HFFc6 (cell line): ENCODE data around the gene BAZ2B. TPM values are rescaled to one million over a fixed set of nuclear protein-coding genes. Genes with fewer than 3 reads are reported as not detected.

ENCODE experiments used
- DNase-seq: peaks from one replicate; pipeline ENCODE4 v3.0.0-alpha.2; 2018
- H3K27ac Mint-ChIP-seq: 2 replicates; pipeline ENCODE4 v1.8.0; 2020; ENCODE audit warnings: mild to moderate bottlenecking, mixed read lengths
- H3K27me3 Mint-ChIP-seq: 2 replicates; pipeline ENCODE4 v1.8.0; 2021; ENCODE audit warnings: mild to moderate bottlenecking, moderate library complexity, mixed read lengths; ENCODE audit not compliant: insufficient read depth
- H3K36me3 Mint-ChIP-seq: 2 replicates; pipeline ENCODE4 v1.8.0; 2021; ENCODE audit warnings: low read depth, mixed read lengths
- H3K4me1 Mint-ChIP-seq: 2 replicates; pipeline ENCODE4 v1.8.0; 2020; ENCODE audit warnings: low read depth, mixed read lengths
- H3K4me3 Mint-ChIP-seq: 2 replicates; pipeline ENCODE4 v1.8.0; 2020; ENCODE audit warnings: mild to moderate bottlenecking, moderate library complexity, mixed read lengths
- H3K9me3 Mint-ChIP-seq: 2 replicates; pipeline ENCODE4 v1.8.0; 2020; ENCODE audit warnings: mild to moderate bottlenecking, mixed read lengths
- total RNA-seq, 6 experiments: library from RNA; stranded (reverse); fragmentation: NEBNext Ultra II Directional; extraction: Animal tissue kit (Norgen Biotek cat#: 25700); gene quantifications; 2 replicates in 1 of 6; 3 replicates in 5 of 6; pipeline ENCODE4 v1.2.3, GENCODE V29; 2021
- TF ChIP-seq, protein P1 (sequence below): fragments of 200-600 bp; sonication (generic); IDR thresholded peaks from 2 replicates; pipeline ENCODE4 v1.5.0; 2021; ENCODE audit warnings: antibody characterized with exemption, mild to moderate bottlenecking

Gene BAZ2B
- total RNA-seq, 6 experiments from 2014 or later = 18.6 to 23.7 (median 19.2) TPM

- Mint-ChIP-seq H3K27me3 (no peaks in the 10 kb centered on the region), H3K27ac (peak overlapping the region; percentile 96), H3K9me3 (no peaks in the 10 kb centered on the region), H3K4me1 (peaks cover 42% of the 10 kb centered on the region), H3K36me3 (no peaks in the 10 kb centered on the region), H3K4me3 (peak overlapping the region; percentile 89)
- TF ChIP-seq, protein P1, sequence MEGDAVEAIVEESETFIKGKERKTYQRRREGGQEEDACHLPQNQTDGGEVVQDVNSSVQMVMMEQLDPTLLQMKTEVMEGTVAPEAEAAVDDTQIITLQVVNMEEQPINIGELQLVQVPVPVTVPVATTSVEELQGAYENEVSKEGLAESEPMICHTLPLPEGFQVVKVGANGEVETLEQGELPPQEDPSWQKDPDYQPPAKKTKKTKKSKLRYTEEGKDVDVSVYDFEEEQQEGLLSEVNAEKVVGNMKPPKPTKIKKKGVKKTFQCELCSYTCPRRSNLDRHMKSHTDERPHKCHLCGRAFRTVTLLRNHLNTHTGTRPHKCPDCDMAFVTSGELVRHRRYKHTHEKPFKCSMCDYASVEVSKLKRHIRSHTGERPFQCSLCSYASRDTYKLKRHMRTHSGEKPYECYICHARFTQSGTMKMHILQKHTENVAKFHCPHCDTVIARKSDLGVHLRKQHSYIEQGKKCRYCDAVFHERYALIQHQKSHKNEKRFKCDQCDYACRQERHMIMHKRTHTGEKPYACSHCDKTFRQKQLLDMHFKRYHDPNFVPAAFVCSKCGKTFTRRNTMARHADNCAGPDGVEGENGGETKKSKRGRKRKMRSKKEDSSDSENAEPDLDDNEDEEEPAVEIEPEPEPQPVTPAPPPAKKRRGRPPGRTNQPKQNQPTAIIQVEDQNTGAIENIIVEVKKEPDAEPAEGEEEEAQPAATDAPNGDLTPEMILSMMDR = no peak
- peak; percentile 86 for DNase-seq
Observed at GRCh38 chr2:159615367-159616285, 722 bp downstream of the BAZ2B start.

DNA sequence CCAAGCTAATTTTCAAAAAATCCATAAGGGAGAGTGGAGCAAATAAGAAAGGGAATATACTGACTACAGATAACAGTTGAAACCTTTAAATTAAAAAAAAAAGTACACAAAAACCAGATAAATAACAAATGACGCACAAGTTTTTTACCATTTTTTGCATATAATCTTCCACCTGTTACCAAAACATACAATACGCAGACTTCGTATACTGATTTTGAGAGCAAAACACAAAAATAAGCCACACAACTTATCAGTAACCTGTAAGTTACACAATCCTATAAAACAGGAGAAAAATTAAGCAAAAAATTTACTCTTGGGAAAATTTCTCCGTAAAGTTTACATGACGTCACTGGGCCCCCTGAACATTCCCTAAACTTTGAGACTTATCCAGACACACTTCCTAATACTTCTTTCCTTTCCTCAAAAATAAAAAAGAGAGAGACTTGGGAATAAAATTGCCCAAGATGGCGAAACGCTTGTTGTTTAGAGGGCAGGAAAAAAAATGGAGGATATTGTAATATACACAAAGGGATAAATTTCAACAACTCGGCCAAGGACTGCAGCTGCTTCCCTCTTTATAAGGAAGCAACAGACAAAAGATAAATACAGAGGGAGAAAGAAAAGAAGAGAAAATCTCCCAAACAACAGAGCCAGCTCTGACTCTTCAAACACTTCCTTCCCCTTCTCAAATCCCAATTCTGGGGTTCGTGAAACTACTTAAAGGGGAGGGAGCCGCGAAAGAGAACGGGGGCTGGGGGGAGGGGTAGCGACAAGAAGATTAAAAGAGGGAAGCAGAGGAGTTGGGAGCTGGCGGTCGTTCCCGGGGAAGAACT, 1.6 kb downstream of the BAZ2B start:
- H3K9me3 Mint-ChIP-seq = no peaks in the 10 kb centered on the region
- H3K36me3 Mint-ChIP-seq = no peaks in the 10 kb centered on the region
- TF ChIP-seq, protein P1 = no peak
- H3K27me3 Mint-ChIP-seq = no peaks in the 10 kb centered on the region
- H3K4me3 Mint-ChIP-seq = peak overlapping the region; percentile 89
- DNase-seq = peak; percentile 32
- H3K4me1 Mint-ChIP-seq = peaks cover 42% of the 10 kb centered on the region
- H3K27ac Mint-ChIP-seq = peak overlapping the region; percentile 96

DNA sequence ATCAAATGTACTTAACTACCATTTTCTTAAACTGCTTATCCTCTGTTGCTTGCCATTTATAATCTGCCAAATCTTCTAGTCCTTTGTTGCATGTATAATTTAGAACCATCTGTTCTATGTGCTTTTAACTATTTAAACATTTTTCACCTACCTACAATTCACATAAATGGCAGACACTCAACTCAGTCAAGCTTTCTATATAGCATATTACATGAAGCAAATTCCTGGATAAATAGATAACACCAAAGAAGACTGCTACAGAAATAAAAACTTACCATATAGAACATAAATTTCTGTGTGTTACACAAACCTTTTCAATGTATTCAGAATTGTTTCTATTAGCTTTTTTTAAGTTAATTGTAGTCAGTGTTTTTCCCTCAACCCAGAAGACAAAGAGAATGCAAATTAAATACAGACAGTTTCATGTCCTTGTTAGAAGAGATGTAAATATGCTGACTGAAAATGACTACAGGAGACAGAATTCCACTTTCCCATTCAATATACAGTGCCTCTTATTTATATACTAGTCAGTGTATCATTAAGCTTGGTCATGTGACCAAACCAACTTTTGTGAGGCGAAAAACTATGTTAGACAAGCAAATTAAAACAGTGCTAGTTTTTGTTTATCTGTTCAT, 2.6 kb downstream of the BAZ2B start:
- Mint-ChIP-seq H3K9me3 (no peaks in the 10 kb centered on the region), H3K36me3 (no peaks in the 10 kb centered on the region), H3K4me1 (peaks cover 42% of the 10 kb centered on the region), H3K4me3 (peak overlapping the region; percentile 89), H3K27ac (peak overlapping the region; percentile 96), H3K27me3 (no peaks in the 10 kb centered on the region)
- peak; percentile 20 for DNase-seq
- TF ChIP-seq, protein P1 = no peak

GRCh38 chr2:159613091-159613490, 3.3 kb downstream of the BAZ2B start:
- Mint-ChIP-seq H3K9me3 (no peaks in the 10 kb centered on the region), H3K36me3 (no peaks in the 10 kb centered on the region), H3K4me3 (peak overlapping the region; percentile 89), H3K4me1 (peaks cover 41% of the 10 kb centered on the region), H3K27me3 (no peaks in the 10 kb centered on the region), H3K27ac (no peak overlapping the region)
- TF ChIP-seq, protein P1 = no peak
- DNase-seq = no peak

DNA sequence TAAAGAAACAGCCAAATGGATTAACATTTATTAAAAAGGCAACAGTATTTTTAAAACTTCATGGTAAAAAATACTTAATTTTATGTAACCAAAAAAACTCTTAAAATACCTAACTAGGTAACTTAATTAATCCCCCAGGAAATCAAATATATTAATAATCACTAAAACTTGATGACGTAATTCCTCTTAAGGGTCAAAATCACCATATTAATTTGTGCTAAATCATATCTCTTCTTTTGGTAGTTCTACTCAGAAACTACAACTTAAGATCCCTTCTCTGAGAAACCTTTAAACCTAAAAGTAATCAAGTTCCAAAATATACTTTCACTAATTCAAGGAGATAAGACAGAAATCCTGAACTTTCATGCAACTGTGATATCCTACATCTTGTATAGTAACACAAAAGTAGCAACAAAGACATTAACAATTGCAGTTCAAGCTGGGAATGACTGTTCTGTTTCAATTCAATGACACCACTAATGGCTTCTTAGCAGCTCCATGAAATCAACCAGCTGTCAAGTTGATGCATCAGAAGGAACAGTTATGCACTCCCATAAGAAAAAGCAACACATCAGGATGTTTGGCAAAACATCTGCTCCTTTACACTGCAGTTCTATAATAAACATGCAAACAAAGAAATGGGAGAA, 4.0 kb downstream of the BAZ2B start:
- DNase-seq = no peak

More for the DNA sequence above, 4.0 kb downstream of the BAZ2B start:
- Mint-ChIP-seq H3K4me1 (peaks cover 34% of the 10 kb centered on the region), H3K4me3 (peak overlapping the region; percentile 61), H3K27me3 (no peaks in the 10 kb centered on the region), H3K27ac (peak overlapping the region; percentile 36; the same call in 1 of the 2 replicates), H3K9me3 (no peaks in the 10 kb centered on the region), H3K36me3 (no peaks in the 10 kb centered on the region)
- TF ChIP-seq, protein P1 = no peak
